ENCODE results near the gene KMT2A.
A peak's percentile ranks its signal among the peaks of the same experiment; 100 is the strongest.

The KMT2A gene

DNA sequence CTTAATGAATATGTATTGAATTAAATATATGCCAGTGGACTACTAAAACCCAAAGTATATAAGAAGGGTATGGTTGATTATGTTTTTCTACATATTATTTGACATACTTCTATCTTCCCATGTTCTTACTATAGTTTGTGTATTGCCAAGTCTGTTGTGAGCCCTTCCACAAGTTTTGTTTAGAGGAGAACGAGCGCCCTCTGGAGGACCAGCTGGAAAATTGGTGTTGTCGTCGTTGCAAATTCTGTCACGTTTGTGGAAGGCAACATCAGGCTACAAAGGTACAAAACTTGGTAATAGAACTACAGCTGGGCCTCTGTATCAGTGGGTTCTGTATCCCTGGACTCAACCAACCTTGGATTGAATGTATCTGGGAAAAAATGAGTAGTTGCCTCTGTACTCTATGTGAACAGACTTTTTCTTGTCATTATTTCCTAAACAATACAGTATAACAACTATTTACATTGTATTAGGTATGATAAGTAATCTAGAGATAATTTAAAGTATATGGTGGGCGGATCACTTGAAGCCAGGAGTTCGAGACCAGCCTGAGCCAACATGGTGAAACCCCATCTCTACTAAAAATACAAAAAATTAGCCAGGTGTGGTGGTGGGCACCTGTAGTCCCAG, 52.3 kb downstream of the KMT2A start:
- peak; percentile 57 to 77 (median 71) for DNase-seq

DNA sequence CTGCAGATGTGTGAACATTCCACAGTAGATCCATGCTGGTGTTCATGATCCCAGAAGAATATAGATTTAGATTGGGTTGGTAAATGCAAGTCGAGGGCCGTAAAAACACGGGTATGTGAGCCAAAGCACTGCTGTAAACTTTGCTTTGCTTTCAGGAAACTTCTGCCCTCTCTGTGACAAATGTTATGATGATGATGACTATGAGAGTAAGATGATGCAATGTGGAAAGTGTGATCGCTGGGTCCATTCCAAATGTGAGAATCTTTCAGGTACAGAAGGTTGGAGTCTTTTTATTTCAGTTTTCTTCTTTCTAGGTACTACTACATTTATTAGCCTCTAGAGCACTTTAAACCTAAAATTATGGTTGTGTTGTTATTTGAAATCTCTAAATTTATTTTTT, 54.7 kb downstream of the KMT2A start:
- DNase-seq, result no peak

DNA sequence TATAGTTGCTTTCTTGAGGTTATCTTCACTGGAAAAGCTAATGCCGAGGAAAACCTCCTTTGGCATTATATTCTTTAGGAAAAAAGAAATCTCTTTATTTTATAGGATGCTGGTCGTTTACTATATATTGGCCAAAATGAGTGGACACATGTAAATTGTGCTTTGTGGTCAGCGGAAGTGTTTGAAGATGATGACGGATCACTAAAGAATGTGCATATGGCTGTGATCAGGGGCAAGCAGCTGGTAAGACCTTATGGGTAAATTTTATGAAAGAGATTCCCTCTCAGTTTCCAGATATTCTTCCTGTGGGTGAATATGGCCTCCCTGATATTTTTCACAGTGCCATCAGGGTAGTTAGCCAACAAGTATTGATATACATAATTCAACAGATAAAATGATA, 61.5 kb downstream of the KMT2A start:
- no peak for DNase-seq

DNA sequence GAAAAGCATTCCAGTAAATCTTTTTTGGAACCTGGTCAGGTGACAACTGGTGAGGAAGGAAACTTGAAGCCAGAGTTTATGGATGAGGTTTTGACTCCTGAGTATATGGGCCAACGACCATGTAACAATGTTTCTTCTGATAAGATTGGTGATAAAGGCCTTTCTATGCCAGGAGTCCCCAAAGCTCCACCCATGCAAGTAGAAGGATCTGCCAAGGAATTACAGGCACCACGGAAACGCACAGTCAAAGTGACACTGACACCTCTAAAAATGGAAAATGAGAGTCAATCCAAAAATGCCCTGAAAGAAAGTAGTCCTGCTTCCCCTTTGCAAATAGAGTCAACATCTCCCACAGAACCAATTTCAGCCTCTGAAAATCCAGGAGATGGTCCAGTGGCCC, 66.9 kb downstream of the KMT2A start:
- no peak for DNase-seq

DNA sequence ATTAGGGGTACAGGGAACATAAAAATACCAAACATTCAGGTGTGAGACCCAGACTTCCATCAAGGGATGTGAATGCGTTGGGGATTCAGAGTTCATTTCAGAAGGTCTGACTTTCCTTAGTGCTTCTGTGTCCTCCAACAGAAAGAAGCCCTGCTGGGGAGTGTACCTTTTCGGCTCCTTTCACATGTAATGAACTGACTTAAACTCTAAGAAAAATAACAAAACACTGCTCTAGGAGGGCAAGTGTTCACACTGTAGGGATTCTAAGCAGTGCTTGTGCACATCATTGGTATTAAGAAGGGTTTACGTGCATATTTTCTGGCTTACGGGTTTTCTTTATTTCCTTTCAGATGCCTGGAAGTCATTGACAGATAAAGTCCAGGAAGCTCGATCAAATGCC, 75.3 kb downstream of the KMT2A start:
- DNase-seq, result no peak

DNA sequence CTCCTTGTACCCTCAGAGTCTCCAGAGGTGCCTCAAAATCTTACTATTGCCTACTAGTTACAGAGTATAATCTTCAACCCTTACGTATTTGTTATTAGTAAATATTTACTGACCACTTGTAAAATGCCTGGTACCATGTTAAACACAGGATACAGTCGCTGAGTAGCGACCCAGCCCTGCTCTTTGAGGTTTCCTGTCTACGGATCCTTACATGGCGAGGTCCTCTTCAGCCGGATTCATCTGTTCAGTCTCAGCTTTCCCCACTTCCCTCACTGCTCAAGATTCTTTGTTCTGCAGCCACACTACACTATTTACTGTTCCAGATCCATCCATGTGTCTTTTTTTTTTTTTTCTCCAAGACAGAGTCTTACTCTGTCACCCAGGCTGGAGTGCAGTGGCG, 77.8 kb downstream of the KMT2A start:
- no peak for DNase-seq

DNA sequence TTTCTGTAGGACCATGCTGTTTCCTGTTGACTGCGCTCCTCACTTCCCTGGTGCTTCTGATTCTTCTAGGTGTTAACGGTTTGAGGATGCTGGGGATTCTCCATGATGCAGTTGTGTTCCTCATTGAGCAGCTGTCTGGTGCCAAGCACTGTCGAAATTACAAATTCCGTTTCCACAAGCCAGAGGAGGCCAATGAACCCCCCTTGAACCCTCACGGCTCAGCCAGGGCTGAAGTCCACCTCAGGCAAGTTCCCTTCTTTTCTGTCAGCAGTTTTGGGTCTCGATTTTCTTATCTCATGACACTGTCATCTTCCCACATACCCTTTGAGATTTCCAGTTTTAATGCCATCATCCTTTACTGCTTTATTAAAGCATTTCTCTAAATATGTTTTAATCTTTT, 83.3 kb downstream of the KMT2A start:
- no peak for DNase-seq

DNA sequence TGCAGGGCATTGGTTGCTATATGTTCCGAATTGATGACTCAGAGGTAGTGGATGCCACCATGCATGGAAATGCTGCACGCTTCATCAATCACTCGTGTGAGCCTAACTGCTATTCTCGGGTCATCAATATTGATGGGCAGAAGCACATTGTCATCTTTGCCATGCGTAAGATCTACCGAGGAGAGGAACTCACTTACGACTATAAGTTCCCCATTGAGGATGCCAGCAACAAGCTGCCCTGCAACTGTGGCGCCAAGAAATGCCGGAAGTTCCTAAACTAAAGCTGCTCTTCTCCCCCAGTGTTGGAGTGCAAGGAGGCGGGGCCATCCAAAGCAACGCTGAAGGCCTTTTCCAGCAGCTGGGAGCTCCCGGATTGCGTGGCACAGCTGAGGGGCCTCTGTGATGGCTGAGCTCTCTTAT, 85.6 kb downstream of the KMT2A start:
- DNase-seq, result no peak

DNA sequence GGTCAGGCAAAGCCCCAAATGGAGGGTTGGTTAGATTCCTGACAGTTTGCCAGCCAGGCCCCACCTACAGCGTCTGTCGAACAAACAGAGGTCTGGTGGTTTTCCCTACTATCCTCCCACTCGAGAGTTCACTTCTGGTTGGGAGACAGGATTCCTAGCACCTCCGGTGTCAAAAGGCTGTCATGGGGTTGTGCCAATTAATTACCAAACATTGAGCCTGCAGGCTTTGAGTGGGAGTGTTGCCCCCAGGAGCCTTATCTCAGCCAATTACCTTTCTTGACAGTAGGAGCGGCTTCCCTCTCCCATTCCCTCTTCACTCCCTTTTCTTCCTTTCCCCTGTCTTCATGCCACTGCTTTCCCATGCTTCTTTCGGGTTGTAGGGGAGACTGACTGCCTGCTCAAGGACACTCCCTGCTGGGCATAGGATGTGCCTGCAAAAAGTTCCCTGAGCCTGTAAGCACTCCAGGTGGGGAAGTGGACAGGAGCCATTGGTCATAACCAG, 86.3 kb downstream of the KMT2A start:
- DNase-seq, result no peak

DNA sequence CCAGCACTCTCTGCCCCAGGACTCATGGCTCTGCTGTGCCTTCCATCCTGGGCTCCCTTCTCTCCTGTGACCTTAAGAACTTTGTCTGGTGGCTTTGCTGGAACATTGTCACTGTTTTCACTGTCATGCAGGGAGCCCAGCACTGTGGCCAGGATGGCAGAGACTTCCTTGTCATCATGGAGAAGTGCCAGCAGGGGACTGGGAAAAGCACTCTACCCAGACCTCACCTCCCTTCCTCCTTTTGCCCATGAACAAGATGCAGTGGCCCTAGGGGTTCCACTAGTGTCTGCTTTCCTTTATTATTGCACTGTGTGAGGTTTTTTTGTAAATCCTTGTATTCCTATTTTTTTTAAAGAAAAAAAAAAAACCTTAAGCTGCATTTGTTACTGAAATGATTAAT, 88.1 kb downstream of the KMT2A start:
- DNase-seq, result no peak

DNA sequence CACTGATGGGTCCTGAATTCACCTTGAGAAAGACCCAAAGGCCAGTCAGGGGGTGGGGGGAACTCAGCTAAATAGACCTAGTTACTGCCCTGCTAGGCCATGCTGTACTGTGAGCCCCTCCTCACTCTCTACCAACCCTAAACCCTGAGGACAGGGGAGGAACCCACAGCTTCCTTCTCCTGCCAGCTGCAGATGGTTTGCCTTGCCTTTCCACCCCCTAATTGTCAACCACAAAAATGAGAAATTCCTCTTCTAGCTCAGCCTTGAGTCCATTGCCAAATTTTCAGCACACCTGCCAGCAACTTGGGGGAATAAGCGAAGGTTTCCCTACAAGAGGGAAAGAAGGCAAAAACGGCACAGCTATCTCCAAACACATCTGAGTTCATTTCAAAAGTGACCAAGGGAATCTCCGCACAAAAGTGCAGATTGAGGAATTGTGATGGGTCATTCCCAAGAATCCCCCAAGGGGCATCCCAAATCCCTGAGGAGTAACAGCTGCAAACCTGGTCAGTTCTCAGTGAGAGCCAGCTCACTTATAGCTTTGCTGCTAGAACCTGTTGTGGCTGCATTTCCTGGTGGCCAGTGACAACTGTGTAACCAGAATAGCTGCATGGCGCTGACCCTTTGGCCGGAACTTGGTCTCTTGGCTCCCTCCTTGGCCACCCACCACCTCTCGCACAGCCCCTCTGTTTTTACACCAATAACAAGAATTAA, 88.6 kb downstream of the KMT2A start:
- DNase-seq, result no peak

DNA sequence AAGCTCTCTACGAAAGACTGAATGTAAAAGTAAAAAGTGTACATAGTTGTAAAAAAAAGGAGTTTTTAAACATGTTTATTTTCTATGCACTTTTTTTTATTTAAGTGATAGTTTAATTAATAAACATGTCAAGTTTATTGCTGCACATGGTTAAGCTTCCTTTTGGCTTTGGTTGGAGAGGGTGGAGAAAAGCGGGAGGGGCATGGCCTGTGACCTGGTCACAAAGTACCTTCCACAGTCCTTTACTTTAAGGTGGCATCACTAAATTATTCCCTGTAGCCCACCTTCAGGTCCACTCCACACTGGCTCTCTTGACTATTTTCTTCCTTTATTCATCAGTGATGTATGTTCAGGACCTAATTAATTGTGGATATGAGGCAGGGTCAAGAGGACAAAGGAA, 90.4 kb downstream of the KMT2A start:
- no peak for DNase-seq

DNA sequence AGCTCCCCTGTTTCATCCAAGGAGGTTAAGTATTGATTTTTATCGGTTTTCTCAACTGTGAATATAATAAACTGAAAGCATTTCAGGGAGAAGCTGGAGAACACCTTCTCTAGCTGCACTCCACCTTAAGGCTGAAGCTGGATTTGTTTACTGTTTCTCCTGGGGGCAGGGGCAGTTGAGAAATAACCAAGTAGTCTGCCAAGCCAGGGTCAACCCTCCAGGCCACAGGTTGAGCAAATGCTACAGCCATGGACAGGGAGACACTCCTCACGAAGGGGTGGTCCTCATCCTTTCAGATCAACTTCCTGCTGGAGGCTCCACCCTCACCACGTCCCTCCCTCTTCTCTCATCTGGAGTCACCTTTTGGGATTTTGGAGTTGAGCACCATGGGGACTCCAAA, 90.8 kb downstream of the KMT2A start, which contains the start of gene TTC36:
TTC36 (plus strand) TSS at position 366 of the 400 bp plus-strand sequence; CDS start at position 387, 21 bp downstream.
- DNase-seq, result no peak

DNA sequence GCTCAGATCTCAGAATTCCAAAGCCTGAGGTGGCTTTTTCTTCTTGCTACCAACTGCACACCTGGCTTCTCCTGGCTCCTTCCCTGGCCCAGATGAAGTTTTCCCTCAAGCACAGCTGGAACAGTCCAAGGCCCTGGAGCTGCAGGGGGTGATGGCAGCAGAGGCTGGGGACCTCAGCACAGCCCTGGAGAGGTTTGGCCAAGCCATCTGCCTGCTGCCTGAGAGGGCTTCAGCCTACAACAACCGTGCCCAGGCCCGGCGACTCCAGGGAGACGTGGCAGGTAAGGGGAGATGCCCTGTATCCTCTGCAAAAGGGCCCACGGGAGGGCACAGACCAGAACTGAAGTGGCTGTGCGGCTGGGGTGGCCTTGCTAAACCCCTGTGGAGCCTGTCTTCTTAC, 92.2 kb downstream of the KMT2A start:
- DNase-seq, result no peak

DNA sequence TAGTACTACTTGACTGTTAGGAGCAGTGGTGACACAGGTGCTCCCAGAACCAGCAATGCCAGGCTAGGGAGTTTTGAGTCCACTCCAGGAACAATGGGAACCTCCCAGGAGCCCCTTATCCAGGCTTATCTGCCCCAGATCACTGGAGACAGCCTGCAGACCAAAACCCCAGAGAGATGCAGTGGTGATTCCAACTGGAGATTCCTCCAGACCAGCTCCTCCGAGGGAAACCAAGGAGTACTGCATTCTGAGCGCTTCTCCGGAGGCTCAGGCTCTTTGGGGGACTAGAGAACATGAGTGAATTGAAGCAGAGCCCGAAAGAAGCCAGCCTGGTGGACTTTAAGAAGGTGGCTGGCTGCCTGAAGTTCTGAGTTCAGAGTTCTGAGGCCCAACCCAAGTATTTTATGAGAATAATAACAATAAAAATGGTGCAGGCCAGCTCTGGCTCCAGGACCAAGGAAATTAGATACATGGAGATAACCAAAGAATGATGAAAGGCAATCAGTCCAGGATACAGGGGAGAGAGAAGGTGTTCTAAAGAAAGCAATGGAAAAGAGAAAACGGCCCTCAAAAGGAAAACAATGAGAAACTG, 93.4 kb downstream of the KMT2A start:
- DNase-seq, result no peak

DNA sequence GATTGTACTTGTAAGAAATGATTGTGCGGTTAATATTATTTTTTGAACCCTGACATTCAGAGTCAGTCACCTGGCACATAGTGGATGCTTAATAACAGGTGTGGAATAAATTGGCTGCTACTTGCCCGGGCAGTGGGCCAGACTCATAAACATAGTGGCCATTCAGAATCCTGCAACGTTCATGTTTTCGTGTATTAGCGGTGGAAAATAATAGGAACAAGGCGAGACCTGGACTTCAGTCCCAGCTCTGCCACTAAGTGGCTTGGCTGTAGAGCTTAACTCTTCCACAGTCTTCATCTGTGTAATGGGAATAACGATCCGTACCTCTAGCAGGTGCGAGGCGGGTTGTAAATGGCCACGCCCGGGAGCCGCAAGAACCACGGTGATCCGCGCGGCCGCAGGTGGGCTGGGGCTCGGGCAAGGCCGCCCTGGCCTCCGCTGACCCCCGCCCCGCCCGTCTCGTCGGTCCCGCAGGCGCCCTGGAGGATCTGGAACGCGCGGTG, 93.9 kb downstream of the KMT2A start:
- DNase-seq, result no peak

DNA sequence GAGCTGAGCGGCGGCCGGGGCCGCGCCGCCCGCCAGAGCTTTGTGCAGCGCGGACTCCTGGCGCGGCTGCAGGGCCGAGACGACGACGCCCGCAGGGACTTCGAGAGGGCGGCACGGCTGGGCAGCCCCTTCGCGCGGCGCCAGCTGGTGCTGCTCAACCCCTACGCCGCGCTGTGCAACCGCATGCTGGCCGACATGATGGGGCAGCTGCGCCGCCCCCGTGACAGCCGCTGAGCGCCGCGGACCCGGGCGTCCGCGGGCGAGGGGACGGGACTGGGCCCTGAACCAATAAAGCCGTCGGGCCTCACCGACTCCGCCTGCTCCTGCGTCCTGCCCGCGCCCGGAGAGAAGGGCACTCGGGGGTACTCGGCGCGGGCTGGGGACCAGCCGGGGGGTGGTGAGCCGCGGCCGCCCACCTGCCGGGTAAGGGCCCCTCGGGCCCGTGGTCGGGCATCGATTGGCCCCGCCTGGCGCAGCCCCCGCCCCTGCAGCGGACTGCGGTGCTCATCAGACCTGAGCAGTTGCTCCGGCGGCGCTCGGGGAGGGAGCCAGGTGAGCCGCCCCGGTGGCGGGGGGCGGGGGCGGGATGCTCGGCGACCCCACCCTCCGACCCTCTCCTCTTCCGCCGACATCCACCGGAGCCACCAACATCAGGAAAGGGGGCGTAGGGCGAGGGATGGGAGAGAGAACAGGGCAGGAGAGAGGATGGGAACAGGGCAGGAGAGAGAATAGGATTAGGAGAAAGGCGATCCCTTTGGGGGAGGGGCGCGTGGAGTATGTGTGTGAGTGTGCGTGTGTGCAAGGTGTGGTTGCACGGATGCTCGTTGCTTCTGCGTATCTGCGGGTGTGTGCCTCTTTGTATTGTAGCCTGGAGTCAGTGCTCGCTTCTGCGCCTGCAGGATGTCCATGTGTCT, 94.6 kb downstream of the KMT2A start, which contains the start of gene TMEM25:
TMEM25 (plus strand) TSS at position 510 of the 914 bp plus-strand sequence. CDS start 610 bp downstream, outside the sequence.
- peak; percentile 48 to 68 (median 55) for DNase-seq

DNA sequence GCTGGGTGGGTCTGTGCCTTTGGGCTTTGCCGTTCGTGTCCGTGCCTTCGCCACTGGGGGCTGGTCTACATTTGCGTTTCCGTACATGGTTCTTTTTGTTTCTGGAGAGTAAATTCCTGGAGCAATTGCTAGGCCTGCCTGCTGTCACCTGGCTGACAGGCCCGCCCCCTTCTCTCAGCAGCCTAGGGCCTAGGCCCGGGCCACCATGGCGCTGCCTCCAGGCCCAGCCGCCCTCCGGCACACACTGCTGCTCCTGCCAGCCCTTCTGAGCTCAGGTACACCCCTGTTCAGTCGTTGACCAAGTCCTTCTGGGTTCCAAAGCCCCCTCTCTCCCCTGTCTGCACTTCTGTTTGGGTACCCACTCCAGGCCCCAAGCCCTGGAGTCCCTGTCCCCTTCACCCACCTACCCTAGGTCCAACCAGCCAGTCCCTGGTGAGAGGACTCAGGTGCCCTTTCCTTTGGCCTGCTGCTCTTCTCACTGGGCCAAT, 95.3 kb downstream of the KMT2A start:
- DNase-seq, result no peak

DNA sequence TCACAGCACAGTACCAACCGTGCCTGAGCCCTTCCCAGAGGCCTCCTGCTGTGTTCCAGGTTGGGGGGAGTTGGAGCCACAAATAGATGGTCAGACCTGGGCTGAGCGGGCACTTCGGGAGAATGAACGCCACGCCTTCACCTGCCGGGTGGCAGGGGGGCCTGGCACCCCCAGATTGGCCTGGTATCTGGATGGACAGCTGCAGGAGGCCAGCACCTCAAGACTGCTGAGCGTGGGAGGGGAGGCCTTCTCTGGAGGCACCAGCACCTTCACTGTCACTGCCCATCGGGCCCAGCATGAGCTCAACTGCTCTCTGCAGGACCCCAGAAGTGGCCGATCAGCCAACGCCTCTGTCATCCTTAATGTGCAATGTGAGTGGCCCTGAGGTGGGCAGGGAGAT, 95.8 kb downstream of the KMT2A start:
- no peak for DNase-seq

DNA sequence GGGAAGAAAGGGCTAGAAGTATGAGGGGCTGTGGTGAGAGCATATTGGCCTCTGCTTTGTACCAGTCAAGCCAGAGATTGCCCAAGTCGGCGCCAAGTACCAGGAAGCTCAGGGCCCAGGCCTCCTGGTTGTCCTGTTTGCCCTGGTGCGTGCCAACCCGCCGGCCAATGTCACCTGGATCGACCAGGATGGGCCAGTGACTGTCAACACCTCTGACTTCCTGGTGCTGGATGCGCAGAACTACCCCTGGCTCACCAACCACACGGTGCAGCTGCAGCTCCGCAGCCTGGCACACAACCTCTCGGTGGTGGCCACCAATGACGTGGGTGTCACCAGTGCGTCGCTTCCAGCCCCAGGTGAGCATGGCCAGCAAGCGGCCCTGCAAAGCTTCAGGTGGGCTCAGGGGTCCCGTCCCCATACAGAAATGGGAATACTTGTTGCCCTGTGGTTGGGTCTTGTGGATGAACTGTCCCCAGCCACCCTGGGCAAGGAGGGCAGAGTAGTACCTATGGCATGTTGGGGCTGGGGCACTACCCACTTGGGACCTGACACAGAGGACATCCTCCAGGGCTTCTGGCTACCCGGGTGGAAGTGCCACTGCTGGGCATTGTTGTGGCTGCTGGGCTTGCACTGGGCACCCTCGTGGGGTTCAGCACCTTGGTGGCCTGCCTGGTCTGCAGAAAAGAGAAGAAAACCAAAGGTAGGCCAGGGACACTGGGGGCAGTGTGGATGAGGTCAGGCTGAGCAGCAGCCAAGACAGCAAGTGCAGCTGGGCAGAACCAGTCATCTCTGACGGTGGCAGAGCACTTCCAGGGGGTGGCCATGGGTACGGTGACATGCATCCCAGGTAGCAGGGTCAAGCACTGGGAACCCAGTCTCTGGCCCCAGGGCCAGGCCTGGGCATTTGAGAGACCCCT, 96.8 kb downstream of the KMT2A start:
- no peak for DNase-seq

Data from T-helper 1 cell (primary cell).